ENCODE results near the gene MT1X.

Gene MT1X

DNA sequence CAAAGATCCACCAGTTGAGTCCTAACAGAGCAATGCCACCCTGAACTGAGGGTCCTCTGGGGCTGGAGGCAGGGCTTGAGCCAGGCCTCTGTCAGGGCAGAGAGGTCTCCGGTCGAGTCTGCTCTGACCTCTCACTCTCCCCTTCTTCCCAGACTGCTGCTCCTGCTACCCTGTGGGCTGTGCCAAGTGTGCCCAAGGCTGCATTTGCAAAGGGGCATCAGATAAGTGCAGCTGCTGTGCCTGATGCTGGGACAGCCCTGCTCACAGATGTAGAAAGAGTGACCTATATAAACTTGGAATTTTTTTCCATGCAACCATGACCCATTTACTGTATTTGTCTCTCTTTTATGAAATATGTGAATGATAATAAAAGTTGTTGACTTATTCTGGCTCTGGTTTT lies 33.0 kb upstream of the MT1X start:
- Histone ChIP-seq H3K4me1 (ENCODE audit: insufficient read depth, low read length, poor library complexity, severe bottlenecking) (no peaks in the 10 kb centered on the region), H3K36me3 (ENCODE audit: insufficient read depth, low read length) (no peaks in the 10 kb centered on the region), H3K4me2 (ENCODE audit: low read depth, low read length, poor library complexity, severe bottlenecking) (no peak overlapping the region), H3K79me2 (ENCODE audit: insufficient read depth, low read length) (no peaks in the 10 kb centered on the region), H3F3A (ENCODE audit: low read depth) (no peaks in the 10 kb centered on the region), H3K27me3 (ENCODE audit: insufficient read depth, low read length, poor library complexity, severe bottlenecking) (no peaks in the 10 kb centered on the region), H3K4me3 (ENCODE audit: low read length, poor library complexity, severe bottlenecking) (no peak overlapping the region), H3K9me2 (replicated peaks; ENCODE audit: low read depth, low read length) (no peaks in the 10 kb centered on the region), H4K20me1 (ENCODE audit: insufficient read depth, low read length, poor library complexity, severe bottlenecking) (no peaks in the 10 kb centered on the region), H2AFZ (ENCODE audit: low read length) (no peak overlapping the region), H3K9ac (ENCODE audit: low read depth, low read length, poor library complexity, severe bottlenecking) (no peak overlapping the region), H3K9me3 (ENCODE audit: insufficient read depth, low read depth, low read length) (no peaks in the 10 kb centered on the region)
- TF ChIP-seq, protein P1, sequence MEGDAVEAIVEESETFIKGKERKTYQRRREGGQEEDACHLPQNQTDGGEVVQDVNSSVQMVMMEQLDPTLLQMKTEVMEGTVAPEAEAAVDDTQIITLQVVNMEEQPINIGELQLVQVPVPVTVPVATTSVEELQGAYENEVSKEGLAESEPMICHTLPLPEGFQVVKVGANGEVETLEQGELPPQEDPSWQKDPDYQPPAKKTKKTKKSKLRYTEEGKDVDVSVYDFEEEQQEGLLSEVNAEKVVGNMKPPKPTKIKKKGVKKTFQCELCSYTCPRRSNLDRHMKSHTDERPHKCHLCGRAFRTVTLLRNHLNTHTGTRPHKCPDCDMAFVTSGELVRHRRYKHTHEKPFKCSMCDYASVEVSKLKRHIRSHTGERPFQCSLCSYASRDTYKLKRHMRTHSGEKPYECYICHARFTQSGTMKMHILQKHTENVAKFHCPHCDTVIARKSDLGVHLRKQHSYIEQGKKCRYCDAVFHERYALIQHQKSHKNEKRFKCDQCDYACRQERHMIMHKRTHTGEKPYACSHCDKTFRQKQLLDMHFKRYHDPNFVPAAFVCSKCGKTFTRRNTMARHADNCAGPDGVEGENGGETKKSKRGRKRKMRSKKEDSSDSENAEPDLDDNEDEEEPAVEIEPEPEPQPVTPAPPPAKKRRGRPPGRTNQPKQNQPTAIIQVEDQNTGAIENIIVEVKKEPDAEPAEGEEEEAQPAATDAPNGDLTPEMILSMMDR (conservative IDR thresholded peaks at IDR 0.05; ENCODE audit: low read length), result no peak
- TF ChIP-seq EZH2phosphoT487 (IDR thresholded peaks at IDR 0.05; ENCODE audit: borderline replicate concordance), result no peak

DNA sequence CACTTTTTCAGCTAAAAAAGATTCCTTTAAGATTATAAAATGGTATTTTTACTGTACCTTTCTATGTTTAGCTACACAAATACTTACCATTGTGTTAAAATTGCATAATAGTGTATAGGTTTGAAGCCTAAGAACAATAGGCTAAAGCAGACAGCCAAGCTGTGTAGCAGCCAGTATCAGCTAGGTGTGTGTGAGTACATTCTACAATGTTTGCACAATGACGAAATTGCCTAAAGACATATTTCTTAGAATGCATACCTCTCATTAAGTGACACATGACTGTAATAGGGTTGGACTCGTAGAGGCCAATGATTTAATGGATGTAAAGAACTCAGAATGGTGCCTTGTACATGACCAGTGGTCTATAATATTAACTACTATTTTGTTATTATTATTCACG lies 32.5 kb upstream of the MT1X start:
- no peak overlapping the region for H3K4me2 ChIP-seq (ENCODE audit: low read depth, low read length, poor library complexity, severe bottlenecking)
- no peaks in the 10 kb centered on the region for H3K79me2 ChIP-seq (ENCODE audit: insufficient read depth, low read length)
- TF ChIP-seq, protein P1 (conservative IDR thresholded peaks at IDR 0.05; ENCODE audit: low read length), result no peak
- TF ChIP-seq EZH2phosphoT487 (IDR thresholded peaks at IDR 0.05; ENCODE audit: borderline replicate concordance), result no peak
- H3K4me1 ChIP-seq (ENCODE audit: insufficient read depth, low read length, poor library complexity, severe bottlenecking), result no peaks in the 10 kb centered on the region
- H4K20me1 ChIP-seq (ENCODE audit: insufficient read depth, low read length, poor library complexity, severe bottlenecking), result no peaks in the 10 kb centered on the region
- no peaks in the 10 kb centered on the region for H3K36me3 ChIP-seq (ENCODE audit: insufficient read depth, low read length)
- no peak overlapping the region for H2AFZ ChIP-seq (ENCODE audit: low read length)
- no peak overlapping the region for H3K4me3 ChIP-seq (ENCODE audit: low read length, poor library complexity, severe bottlenecking)
- no peak overlapping the region for H3K9ac ChIP-seq (ENCODE audit: low read depth, low read length, poor library complexity, severe bottlenecking)
- no peaks in the 10 kb centered on the region for H3K27me3 ChIP-seq (ENCODE audit: insufficient read depth, low read length, poor library complexity, severe bottlenecking)
- H3K9me2 ChIP-seq (replicated peaks; ENCODE audit: low read depth, low read length), result no peaks in the 10 kb centered on the region
- no peaks in the 10 kb centered on the region for H3F3A ChIP-seq (ENCODE audit: low read depth)
- H3K9me3 ChIP-seq (ENCODE audit: insufficient read depth, low read depth, low read length), result no peaks in the 10 kb centered on the region

DNA sequence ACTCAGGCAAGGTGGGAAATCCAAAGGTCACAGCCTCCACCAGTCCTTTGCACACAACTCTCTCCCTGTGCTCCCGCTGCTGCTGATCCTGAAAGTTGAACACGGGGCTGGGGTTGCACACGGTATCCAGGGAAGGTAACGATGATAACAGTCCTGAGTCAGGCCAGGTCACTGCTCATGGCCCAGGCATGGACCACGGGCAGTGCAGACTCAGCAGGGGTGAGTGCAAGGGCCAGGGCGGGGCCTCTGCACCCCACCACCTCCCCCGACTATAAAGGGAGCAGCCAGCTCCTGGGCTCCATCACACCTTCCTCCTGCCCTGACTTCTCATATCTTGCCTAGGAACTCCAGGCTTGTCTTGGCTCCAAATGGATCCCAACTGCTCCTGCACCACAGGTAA lies 30.7 kb upstream of the MT1X start, which contains the start of gene MT1B:
Gene MT1B, plus strand, starts transcription at position 301 of the 400 bp plus-strand sequence. Its CDS starts 68 bp downstream, at position 369.
- Histone ChIP-seq H3K27me3 (ENCODE audit: insufficient read depth, low read length, poor library complexity, severe bottlenecking) (no peaks in the 10 kb centered on the region), H3K4me2 (ENCODE audit: low read depth, low read length, poor library complexity, severe bottlenecking) (no peak within 1 kb of the TSS), H3K79me2 (ENCODE audit: insufficient read depth, low read length) (no peaks in the 10 kb centered on the region), H3K9ac (ENCODE audit: low read depth, low read length, poor library complexity, severe bottlenecking) (no peak within 1 kb of the TSS), H3K4me1 (ENCODE audit: insufficient read depth, low read length, poor library complexity, severe bottlenecking) (no peaks in the 10 kb centered on the region), H3K9me3 (ENCODE audit: insufficient read depth, low read depth, low read length) (no peaks in the 10 kb centered on the region), H2AFZ (ENCODE audit: low read length) (no peak within 1 kb of the TSS), H4K20me1 (ENCODE audit: insufficient read depth, low read length, poor library complexity, severe bottlenecking) (no peaks in the 10 kb centered on the region), H3K4me3 (ENCODE audit: low read length, poor library complexity, severe bottlenecking) (no peak within 1 kb of the TSS), H3K36me3 (ENCODE audit: insufficient read depth, low read length) (no peaks in the 10 kb centered on the region), H3K9me2 (replicated peaks; ENCODE audit: low read depth, low read length) (no peaks in the 10 kb centered on the region), H3F3A (ENCODE audit: low read depth) (no peaks in the 10 kb centered on the region)
- TF ChIP-seq EZH2phosphoT487 (IDR thresholded peaks at IDR 0.05; ENCODE audit: borderline replicate concordance), result no peak
- TF ChIP-seq, protein P1 (conservative IDR thresholded peaks at IDR 0.05; ENCODE audit: low read length), result no peak
